OCI-LY1 (cell line): ENCODE data around the gene FNBP1.

Experiments
- H2AFZ ChIP-seq: fragments of 200-600 bp; sonication (generic), shearing (Covaris generic); 2 replicates; pipeline ENCODE4 v1.6.0; 2014; ENCODE audit warnings: antibody characterized with exemption, mild to moderate bottlenecking, low read length
- H3F3A ChIP-seq: fragments of 200-600 bp; sonication (generic), shearing (Covaris generic); 2 replicates; pipeline ENCODE4 v1.6.0; 2014; ENCODE audit warnings: mild to moderate bottlenecking, antibody characterized with exemption, low read length, moderate library complexity; ENCODE audit not compliant: insufficient read depth
- H3K27ac ChIP-seq: fragments of 200-600 bp; sonication (generic); 2 replicates; pipeline ENCODE4 v1.5.1; 2014; ENCODE audit warnings: low read length, mixed run types, mild to moderate bottlenecking, low read depth; ENCODE audit not compliant: poor library complexity, severe bottlenecking
- H3K27me3 ChIP-seq: fragments of 200-600 bp; sonication (generic); 2 replicates; pipeline ENCODE4 v1.6.0; 2014; ENCODE audit warnings: antibody characterized with exemption, mild to moderate bottlenecking, low read length, moderate library complexity; ENCODE audit not compliant: insufficient read depth
- H3K36me3 ChIP-seq: fragments of 200-600 bp; sonication (generic); 2 replicates; pipeline ENCODE4 v1.6.1; 2014; ENCODE audit warnings: mild to moderate bottlenecking, antibody characterized with exemption, low read length, moderate library complexity, mixed read lengths; ENCODE audit not compliant: insufficient read depth
- H3K4me1 ChIP-seq: fragments of 200-600 bp; sonication (generic); 2 replicates; pipeline ENCODE4 v1.5.1; 2014; ENCODE audit warnings: mild to moderate bottlenecking, low read length, moderate library complexity; ENCODE audit not compliant: insufficient read depth, severe bottlenecking
- H3K4me2 ChIP-seq: fragments of 200-600 bp; sonication (generic), shearing (Covaris generic); 2 replicates; pipeline ENCODE4 v1.6.1; 2014; ENCODE audit warnings: low read length
- H3K4me3 ChIP-seq: fragments of 200-600 bp; sonication (generic); 2 replicates; pipeline ENCODE4 v1.5.1; 2014; ENCODE audit warnings: low read length, low read depth, mild to moderate bottlenecking, mixed read lengths; ENCODE audit not compliant: poor library complexity, severe bottlenecking
- H3K79me2 ChIP-seq: fragments of 200-600 bp; shearing (Covaris generic); 2 replicates; pipeline ENCODE4 v1.6.1; 2016; ENCODE audit warnings: mixed run types, low read length, mixed read lengths; ENCODE audit not compliant: insufficient read depth
- H3K9ac ChIP-seq: fragments of 200-600 bp; sonication (generic), shearing (Covaris generic); 2 replicates; pipeline ENCODE4 v1.6.1; 2014; ENCODE audit warnings: mild to moderate bottlenecking, low read length, mixed read lengths
- H3K9me2 ChIP-seq: fragments of 200-600 bp; sonication (generic), shearing (Covaris generic); 2 replicates; pipeline ENCODE4 v1.6.1; 2014; ENCODE audit warnings: low read depth, mild to moderate bottlenecking, low read length, mixed read lengths
- H3K9me3 ChIP-seq: fragments of 200-600 bp; shearing (Covaris generic); 2 replicates; pipeline ENCODE4 v1.6.1; 2014; ENCODE audit warnings: low read length, mixed read lengths
- H4K20me1 ChIP-seq: fragments of 200-600 bp; sonication (generic), shearing (Covaris generic); 2 replicates; pipeline ENCODE4 v1.6.0; 2016; ENCODE audit warnings: mild to moderate bottlenecking, low read length; ENCODE audit not compliant: insufficient read depth
- CTCF ChIP-seq: fragments of 200-600 bp; sonication (generic), shearing (Covaris generic); IDR thresholded peaks from 2 replicates; pipeline ENCODE4 v1.5.1; 2017; ENCODE audit warnings: mild to moderate bottlenecking, antibody characterized with exemption, low read length, moderate library complexity, mixed read lengths
- EZH2 ChIP-seq: fragments of 200-600 bp; sonication (generic), shearing (Covaris generic); IDR thresholded peaks from 2 replicates; pipeline ENCODE4 v1.8.0; 2017; ENCODE audit warnings: borderline replicate concordance, mixed run types, mild to moderate bottlenecking, antibody characterized with exemption, low read length, moderate library complexity, mixed read lengths

FNBP1 gene

GRCh38 chr9:129897263-129897662 lies 145.7 kb downstream of the FNBP1 start:
- Histone ChIP-seq H3K4me2 (no peak overlapping the region), H3K79me2 (no peaks in the 10 kb centered on the region), H3F3A (no peaks in the 10 kb centered on the region), H3K9me2 (no peaks in the 10 kb centered on the region), H3K9ac (no peak overlapping the region), H4K20me1 (no peaks in the 10 kb centered on the region), H3K4me1 (peaks cover 3% of the 10 kb centered on the region), H2AFZ (no peak overlapping the region), H3K9me3 (no peaks in the 10 kb centered on the region), H3K4me3 (no peak overlapping the region), H3K36me3 (no peaks in the 10 kb centered on the region), H3K27ac (no peak overlapping the region), H3K27me3 (no peaks in the 10 kb centered on the region; the same call in 1 of the 2 replicates)
- TF ChIP-seq CTCF (no peak), EZH2 (no peak)

- no peaks in the 10 kb centered on the region for H3F3A ChIP-seq
- no peaks in the 10 kb centered on the region for H3K9me2 ChIP-seq
- H3K9ac ChIP-seq, result no peak overlapping the region
- no peak for TF ChIP-seq CTCF
- no peak for TF ChIP-seq EZH2
- no peak overlapping the region for H3K4me3 ChIP-seq
- H3K79me2 ChIP-seq, result no peaks in the 10 kb centered on the region
- no peaks in the 10 kb centered on the region; the same call in 1 of the 2 replicates for H3K27me3 ChIP-seq
- no peak overlapping the region for H3K27ac ChIP-seq
- no peak overlapping the region for H2AFZ ChIP-seq
- peaks cover 12% of the 10 kb centered on the region for H3K4me1 ChIP-seq
- H3K36me3 ChIP-seq, result no peaks in the 10 kb centered on the region
- no peaks in the 10 kb centered on the region for H4K20me1 ChIP-seq
- H3K9me3 ChIP-seq, result no peaks in the 10 kb centered on the region
- H3K4me2 ChIP-seq, result no peak overlapping the region
These were observed 147.4 kb downstream of the FNBP1 start for GRCh38 chr9:129895376-129896268.

GRCh38 chr9:129894120-129894823 lies 148.7 kb downstream of the FNBP1 start:
- TF ChIP-seq CTCF, result no peak
- TF ChIP-seq EZH2, result no peak
- Histone ChIP-seq H3K4me2 (no peak overlapping the region), H3K4me1 (peaks cover 19% of the 10 kb centered on the region), H3K27me3 (no peaks in the 10 kb centered on the region; the same call in 1 of the 2 replicates), H3K27ac (no peak overlapping the region), H4K20me1 (no peaks in the 10 kb centered on the region), H3K4me3 (no peak overlapping the region), H3K9ac (no peak overlapping the region), H3F3A (no peaks in the 10 kb centered on the region), H3K36me3 (no peaks in the 10 kb centered on the region), H3K9me2 (no peaks in the 10 kb centered on the region), H3K79me2 (no peaks in the 10 kb centered on the region), H2AFZ (no peak overlapping the region), H3K9me3 (no peaks in the 10 kb centered on the region)
